HG02798 (cell line): ENCODE data around the gene SBF2.
"Not testable (repeated sequence)": the region's sequence is repeated elsewhere in the genome, so short reads cannot be mapped to it uniquely, and the experiment has no call there.

ENCODE experiments used
- ATAC-seq: cut with Tn5 transposase; IDR thresholded peaks from one replicate; pipeline ENCODE4 v1.9.1; 2021; ENCODE audit warnings: mild to moderate bottlenecking; ENCODE audit not compliant: unreplicated experiment, poor library complexity

SBF2 gene

GRCh38 chr11:9763301-9763700 lies 530.7 kb downstream of the SBF2 start:
- ATAC-seq = no peak

- ATAC-seq = no peak
Measured at GRCh38 chr11:9762531-9762930, 531.5 kb downstream of the SBF2 start.

GRCh38 chr11:9761441-9761945 lies 532.5 kb downstream of the SBF2 start:
- no peak for ATAC-seq

DNA sequence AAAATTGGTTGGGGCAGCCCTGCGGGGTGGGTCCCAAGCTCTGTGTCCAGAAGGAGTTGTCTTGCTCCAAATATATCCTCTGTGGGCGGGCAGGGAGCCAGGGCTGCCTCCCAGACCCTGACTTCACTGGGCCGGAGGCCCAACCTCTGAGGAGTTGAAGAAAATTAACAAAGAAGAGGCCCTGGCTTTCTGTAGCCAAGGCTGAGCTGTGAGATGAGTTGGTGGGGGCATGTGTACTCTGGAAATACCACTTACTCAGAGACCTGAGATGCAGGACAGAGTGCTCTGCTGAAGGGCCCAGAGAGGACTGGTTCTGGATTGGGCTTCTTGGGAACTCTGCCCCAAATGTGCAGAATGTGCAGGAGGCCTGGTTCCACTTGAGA lies 533.8 kb downstream of the SBF2 start:
- ATAC-seq = no peak

- peak; percentile 49 for ATAC-seq
Measured at GRCh38 chr11:9759519-9760192, 534.4 kb downstream of the SBF2 start.

- peak; percentile 30 for ATAC-seq
Measured at GRCh38 chr11:9758637-9759518, 535.1 kb downstream of the SBF2 start.

DNA sequence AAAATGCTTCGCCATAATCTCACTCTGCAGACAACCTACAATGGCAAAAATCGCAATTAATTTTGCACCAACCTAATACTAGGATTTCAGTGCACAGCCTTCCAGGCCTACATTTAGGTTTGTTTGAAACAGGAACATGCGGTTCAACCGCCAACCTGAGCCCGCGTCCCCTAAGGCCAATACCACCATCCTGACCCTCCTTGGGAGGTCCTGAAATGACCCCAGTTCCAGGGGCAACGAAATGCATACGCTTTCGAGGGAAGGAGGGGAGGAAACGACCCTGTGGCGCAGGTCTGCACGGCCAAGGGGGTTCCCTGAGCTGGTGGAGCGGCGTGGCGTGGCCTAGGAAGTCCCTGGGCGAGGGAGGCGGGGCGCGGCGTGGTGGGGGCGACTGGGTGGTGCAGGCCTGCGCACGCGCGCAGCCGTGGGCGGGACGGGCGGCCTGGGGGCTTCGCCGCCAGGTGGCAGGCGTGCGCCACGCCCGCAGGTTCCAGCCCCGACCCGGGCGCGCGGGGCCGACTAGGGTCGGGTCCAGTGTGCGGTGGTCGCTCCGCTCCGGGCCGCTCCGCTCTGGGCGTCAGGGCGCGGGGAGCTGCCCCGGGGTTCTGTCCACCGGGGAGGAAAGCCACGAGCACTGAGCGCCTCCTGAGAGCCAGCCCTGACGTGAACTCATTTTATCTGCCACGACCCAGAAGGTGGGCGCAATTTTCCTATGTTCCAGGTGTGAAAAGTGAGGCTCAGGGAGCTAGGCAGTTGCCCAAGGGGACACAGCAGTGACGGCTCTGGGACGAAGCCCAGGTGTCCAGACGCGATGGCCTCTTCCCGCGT lies 536.0 kb downstream of the SBF2 start:
- peak; percentile 72 for ATAC-seq

GRCh38 chr11:9756878-9757277 lies 537.1 kb downstream of the SBF2 start:
- no peak for ATAC-seq

GRCh38 chr11:9756461-9756860 lies 537.6 kb downstream of the SBF2 start:
- ATAC-seq = no peak

DNA sequence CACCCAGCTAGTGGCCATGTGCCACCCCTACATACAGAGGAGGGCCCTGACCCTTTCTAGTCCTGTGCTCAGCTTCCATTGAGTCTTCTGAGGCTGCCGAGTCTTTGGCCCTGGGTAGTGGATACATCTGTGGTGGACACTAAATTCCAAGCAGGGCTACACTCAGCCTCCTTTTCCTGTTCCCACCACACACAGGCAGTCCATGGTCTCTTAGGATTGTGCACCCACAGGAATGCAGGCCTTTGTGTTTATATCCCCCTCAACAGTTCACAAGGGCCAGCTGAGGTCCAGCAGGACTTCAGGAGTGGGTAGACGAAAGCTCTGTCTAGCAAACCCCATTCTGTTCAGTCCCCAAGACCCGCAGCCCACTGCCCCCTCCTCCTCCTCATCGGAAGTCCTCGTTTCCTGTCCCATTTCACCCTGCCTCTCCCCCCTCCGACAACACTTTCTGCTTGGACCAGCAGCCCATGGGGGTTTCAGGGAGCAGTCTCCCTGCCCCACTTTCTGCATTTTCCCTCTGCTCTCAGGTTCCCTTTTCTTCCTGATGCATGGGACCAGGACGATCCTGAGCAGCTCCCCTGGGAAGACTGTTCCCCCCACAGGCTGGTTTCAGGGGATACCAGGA lies 538.3 kb downstream of the SBF2 start:
- ATAC-seq = no peak

DNA sequence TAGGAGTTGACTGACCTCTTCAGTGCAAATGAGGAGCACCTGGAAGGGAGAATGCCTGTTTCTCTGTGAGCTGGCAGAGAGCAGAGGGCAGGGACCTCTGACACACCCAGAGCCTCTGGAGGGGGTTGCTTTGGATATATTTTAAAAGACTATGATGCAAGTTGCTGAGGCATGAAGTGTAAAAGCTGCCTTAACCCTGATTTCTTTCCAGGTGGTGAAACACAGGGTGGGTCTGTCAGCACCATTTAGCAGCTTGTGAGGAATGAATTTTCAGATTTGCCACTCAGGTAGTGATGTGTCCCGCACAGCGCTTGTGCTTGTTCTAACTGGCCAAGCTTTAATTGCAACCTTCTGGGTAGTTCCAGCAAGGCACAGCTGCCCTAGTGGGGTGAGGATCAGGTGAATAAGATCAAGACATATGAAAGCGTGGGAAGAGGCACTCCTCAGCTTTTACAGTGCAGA lies 540.0 kb downstream of the SBF2 start:
- no peak for ATAC-seq

- no peak for ATAC-seq
Measured at GRCh38 chr11:9753021-9753420, 541.0 kb downstream of the SBF2 start.

GRCh38 chr11:9752091-9752490 lies 541.9 kb downstream of the SBF2 start:
- ATAC-seq = no peak

DNA sequence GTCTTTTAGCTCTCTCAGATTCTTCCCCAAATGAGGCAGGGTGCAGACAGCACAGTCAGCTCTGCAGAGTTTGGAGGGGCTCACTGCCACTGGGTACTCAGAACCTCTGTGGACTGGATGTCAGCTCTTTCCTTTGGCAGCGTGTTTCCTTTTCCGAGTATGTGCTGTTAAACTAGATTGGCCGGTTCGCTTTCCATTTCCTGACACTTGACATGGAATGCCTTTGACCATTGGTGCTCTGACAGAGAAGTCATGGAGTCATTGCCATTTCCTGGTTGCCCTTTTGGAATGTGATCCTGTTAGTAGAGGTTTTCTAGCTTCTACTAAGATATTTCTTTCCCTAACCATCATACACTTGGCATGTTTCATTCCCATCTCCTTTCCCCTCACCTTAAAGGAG lies 543.5 kb downstream of the SBF2 start:
- no peak for ATAC-seq

DNA sequence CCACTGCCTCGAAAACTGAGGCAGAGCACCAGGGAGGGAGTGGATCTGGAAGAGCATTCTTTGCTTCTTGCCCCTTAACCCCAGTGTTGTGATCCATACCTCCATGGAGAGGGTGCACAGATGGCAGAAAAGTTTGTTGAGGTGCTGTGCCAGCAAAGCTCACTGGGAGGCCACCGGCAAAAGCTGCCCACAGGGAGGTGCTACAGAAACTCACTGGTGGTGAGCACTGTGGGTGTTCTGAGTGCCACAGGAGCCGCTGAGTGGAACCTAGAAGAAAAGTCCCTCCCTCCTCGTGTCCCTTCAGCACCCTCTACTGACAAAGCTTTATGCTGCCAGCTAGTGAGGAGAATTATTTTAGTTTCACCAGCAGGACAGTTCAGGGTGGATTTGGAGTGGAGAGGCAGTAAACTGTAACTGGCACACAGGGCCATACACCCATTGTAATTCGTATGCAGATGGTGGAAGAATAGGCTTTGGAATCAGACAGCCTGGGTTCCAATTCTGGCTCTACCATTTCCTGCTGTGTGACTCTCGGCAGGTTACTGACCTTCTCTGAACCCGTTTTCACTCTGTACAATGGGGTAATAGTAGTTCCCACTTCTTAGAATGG lies 545.6 kb downstream of the SBF2 start:
- peak; percentile 86 for ATAC-seq

- ATAC-seq = no peak
Measured at GRCh38 chr11:9747828-9748227, 546.2 kb downstream of the SBF2 start.

DNA sequence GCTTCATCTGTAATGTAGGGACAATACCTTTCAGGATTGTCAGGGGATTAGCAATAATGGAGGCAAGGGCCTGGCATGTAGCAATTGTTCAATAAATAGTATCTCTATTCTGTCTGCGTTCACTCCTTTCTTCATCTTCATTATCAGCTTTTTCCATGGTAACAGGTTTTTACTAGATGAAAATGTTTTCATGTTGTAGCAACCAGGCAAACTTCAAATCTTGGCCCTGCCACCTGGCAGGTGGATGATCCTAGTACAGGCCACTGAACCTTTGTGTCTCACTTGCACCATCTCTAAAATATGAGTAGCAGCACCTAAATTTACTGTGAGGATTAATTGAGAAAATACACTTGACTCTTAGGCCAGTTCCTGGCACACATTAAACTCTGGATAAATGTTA lies 546.8 kb downstream of the SBF2 start:
- no peak for ATAC-seq

DNA sequence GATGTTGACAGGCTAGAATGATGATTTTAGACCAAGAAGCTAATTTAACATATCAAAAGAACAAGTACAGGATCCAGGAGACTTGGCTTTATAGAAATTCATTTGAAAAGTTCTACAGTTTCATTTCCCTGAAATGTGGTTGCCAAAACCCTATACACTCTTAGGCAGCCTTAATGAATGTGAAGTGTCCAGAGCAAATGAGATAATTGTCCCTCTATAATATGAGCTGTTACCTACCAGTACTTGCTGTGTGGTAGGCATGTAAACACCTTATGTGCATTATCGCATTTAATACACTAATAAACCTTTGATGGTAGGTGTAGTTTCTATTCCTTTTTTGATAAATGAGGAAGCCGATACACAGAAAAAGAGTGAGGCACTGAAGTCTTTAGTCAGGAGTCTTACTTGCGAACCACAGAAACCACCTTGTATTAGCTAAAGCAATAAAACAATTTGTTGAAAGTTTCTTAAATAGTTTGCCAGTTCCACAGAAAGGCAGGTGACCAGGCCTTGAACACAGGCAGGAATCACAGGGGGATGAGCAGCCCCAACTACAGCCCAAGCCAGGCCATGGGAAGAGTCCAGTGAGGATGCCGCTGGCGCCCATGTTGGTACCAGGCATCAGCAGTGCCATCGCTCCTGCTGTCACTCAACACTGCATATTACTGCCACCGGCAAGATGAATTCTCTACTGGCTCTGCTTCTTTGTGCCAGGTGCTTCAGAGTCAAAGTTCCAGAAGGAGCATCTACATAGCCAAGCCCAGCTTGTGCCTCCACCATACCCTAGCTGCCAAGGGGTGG lies 548.4 kb downstream of the SBF2 start:
- peak; percentile 58 for ATAC-seq

- not testable (repeated sequence) for ATAC-seq
Measured at GRCh38 chr11:9743512-9743911, 550.5 kb downstream of the SBF2 start.
